ENCODE measurements around the gene MAPK8.

Gene MAPK8

DNA sequence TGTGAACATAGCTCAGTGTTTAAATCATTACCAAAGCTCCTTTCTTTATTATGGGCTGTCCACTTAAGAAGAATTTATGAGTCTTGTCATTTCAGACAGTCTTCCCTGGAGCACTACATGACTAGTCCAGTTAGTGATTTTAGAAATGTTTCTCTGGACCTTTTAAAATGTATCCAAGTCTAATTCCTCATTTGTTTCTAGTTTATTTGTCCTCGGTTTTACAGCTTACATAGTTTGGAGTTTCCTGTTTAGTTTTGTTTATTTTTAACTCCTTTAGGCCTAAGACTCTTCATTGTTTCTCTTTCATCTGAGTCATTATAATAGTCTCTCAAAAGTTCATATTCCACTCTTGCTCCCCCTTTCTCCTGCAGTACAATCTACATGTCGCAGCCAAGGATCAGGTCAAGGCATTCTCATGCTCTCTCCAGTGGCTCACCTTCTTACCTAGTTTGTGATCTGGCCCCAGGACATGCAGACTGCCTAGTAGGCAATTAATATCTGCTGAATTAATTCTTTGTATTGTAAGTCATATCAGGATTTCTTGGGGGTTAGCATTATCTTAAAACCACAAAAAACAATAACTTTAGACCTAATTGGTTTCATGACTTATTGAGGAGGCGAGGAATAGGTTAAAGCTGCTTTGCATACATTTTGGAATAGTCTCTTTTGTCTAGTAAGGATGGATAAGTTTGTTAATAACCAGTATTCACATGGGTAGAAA, 93.8 kb downstream of the MAPK8 start:
- Histone ChIP-seq H3K27me3 (ENCODE audit: insufficient read depth, low read length, poor library complexity) (no peaks in the 10 kb centered on the region), H3K9ac (ENCODE audit: low read depth, low read length) (no peak overlapping the region), H3K4me3 (ENCODE audit: low read depth in 1 of 2, low read length in 2 of 2) (no peak overlapping the region), H3K79me2 (ENCODE audit: insufficient read depth, low read length) (peaks cover 53% of the 10 kb centered on the region), H3K4me1 (ENCODE audit: insufficient read depth, low read length) (no peaks in the 10 kb centered on the region), H3K36me3 (ENCODE audit: insufficient read depth, low read length) (peaks cover 7% of the 10 kb centered on the region; the same call in 1 of the 2 replicates), H2AFZ (ENCODE audit: low read depth, low read length) (no peak overlapping the region), H3K4me2 (ENCODE audit: insufficient read depth, low read length) (no peak overlapping the region), H3K9me3 (ENCODE audit: insufficient read depth, low read length, severe bottlenecking) (no peaks in the 10 kb centered on the region), H4K20me1 (ENCODE audit: insufficient read depth, low read length) (peaks cover 25% of the 10 kb centered on the region), H3K27ac (ENCODE audit: low read length) (no peak overlapping the region)
- TF ChIP-seq CTCF (IDR thresholded peaks at IDR 0.05; ENCODE audit: borderline replicate concordance, extremely low read depth, low read length, poor library complexity, severe bottlenecking) (no peak), EZH2 (IDR thresholded peaks at IDR 0.05; ENCODE audit: borderline replicate concordance, low read depth, low read length, severe bottlenecking) (no peak)
- DNase-seq (no peak), ATAC-seq (ENCODE audit: insufficient read depth, low read depth) (no peak)

DNA sequence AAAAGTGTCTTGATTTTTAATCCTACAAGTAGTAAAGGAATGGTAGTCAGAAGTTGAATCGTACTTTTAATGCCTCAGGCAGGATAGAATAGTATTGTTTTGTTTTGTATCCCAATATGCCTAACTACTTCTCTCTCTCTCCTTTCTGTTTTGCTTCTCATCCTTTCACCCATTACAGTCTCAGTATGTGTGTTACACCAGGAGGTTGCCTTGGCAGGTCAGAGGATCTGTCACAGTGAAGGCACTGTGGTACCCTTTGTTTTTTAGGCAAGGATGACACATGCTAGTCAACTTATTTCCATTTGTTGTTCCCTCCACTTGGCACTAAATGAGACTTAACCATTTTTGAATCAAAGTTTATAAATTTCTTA, 94.4 kb downstream of the MAPK8 start:
- no peak for TF ChIP-seq CTCF (IDR thresholded peaks at IDR 0.05; ENCODE audit: borderline replicate concordance, extremely low read depth, low read length, poor library complexity, severe bottlenecking)
- TF ChIP-seq EZH2 (IDR thresholded peaks at IDR 0.05; ENCODE audit: borderline replicate concordance, low read depth, low read length, severe bottlenecking), result no peak
- Histone ChIP-seq H3K27ac (ENCODE audit: low read length) (no peak overlapping the region), H3K9me3 (ENCODE audit: insufficient read depth, low read length, severe bottlenecking) (no peaks in the 10 kb centered on the region), H3K9ac (ENCODE audit: low read depth, low read length) (no peak overlapping the region), H3K27me3 (ENCODE audit: insufficient read depth, low read length, poor library complexity) (no peaks in the 10 kb centered on the region), H4K20me1 (ENCODE audit: insufficient read depth, low read length) (peaks cover 25% of the 10 kb centered on the region), H2AFZ (ENCODE audit: low read depth, low read length) (no peak overlapping the region), H3K36me3 (ENCODE audit: insufficient read depth, low read length) (peaks cover 11% of the 10 kb centered on the region; the same call in 1 of the 2 replicates), H3K79me2 (ENCODE audit: insufficient read depth, low read length) (peaks cover 48% of the 10 kb centered on the region), H3K4me2 (ENCODE audit: insufficient read depth, low read length) (no peak overlapping the region), H3K4me3 (ENCODE audit: low read depth in 1 of 2, low read length in 2 of 2) (no peak overlapping the region), H3K4me1 (ENCODE audit: insufficient read depth, low read length) (no peaks in the 10 kb centered on the region)
- ATAC-seq (ENCODE audit: insufficient read depth, low read depth) (no peak), DNase-seq (no peak)

- Histone ChIP-seq H3K27ac (ENCODE audit: low read length) (no peak overlapping the region), H4K20me1 (ENCODE audit: insufficient read depth, low read length) (peaks cover 10% of the 10 kb centered on the region; the same call in 1 of the 2 replicates), H3K9me3 (ENCODE audit: insufficient read depth, low read length, severe bottlenecking) (no peaks in the 10 kb centered on the region), H3K36me3 (ENCODE audit: insufficient read depth, low read length) (peaks cover 28% of the 10 kb centered on the region; the same call in 1 of the 2 replicates), H3K4me2 (ENCODE audit: insufficient read depth, low read length) (no peak overlapping the region), H3K4me3 (ENCODE audit: low read depth in 1 of 2, low read length in 2 of 2) (no peak overlapping the region), H3K27me3 (ENCODE audit: insufficient read depth, low read length, poor library complexity) (no peaks in the 10 kb centered on the region), H2AFZ (ENCODE audit: low read depth, low read length) (no peak overlapping the region), H3K4me1 (ENCODE audit: insufficient read depth, low read length) (no peaks in the 10 kb centered on the region), H3K9ac (ENCODE audit: low read depth, low read length) (no peak overlapping the region), H3K79me2 (ENCODE audit: insufficient read depth, low read length) (peaks cover 18% of the 10 kb centered on the region)
- ATAC-seq (ENCODE audit: insufficient read depth, low read depth) (no peak), DNase-seq (no peak)
- TF ChIP-seq CTCF (IDR thresholded peaks at IDR 0.05; ENCODE audit: borderline replicate concordance, extremely low read depth, low read length, poor library complexity, severe bottlenecking) (no peak), EZH2 (IDR thresholded peaks at IDR 0.05; ENCODE audit: borderline replicate concordance, low read depth, low read length, severe bottlenecking) (no peak)
These were observed 98.2 kb downstream of the MAPK8 start for GRCh38 chr10:48404646-48405045.

Measured in DND-41 (cell line).